OCI-LY7 (cell line): ENCODE measurements around the gene DHCR7.

ENCODE experiments used
- CTCF ChIP-seq: fragments of 200-600 bp; sonication (generic); conservative IDR thresholded peaks from 2 replicates; pipeline ENCODE4 v1.5.1; 2014; ENCODE audit warnings: mild to moderate bottlenecking, antibody characterized with exemption, low read length, moderate library complexity, mixed read lengths
- EZH2phosphoT487 ChIP-seq: fragments of 200-600 bp; sonication (generic); IDR thresholded peaks from 2 replicates; pipeline ENCODE4 v1.6.1; 2018; ENCODE audit warnings: low read depth, borderline replicate concordance, mild to moderate bottlenecking, mixed run types, antibody characterized with exemption, low read length, moderate library complexity, mixed read lengths

GRCh38 chr11:71482216-71482615 lies 34.0 kb upstream of the DHCR7 start:
- TF ChIP-seq CTCF (no peak), EZH2phosphoT487 (no peak)
